SKM-1 (cell line): Measurements from ENCODE around the gene THSD4.

Experiments
- DNase-seq: peaks from one replicate; lab custom pipeline; 2025; ENCODE audit not compliant: unreplicated experiment; lab: John Stamatoyannopoulos, UW

THSD4 gene

GRCh38 chr15:71598741-71599140, 483.5 kb downstream of the THSD4 start:
- no peak for DNase-seq

- DNase-seq, result no peak
Measured at GRCh38 chr15:71599418-71600151, 484.3 kb downstream of the THSD4 start.

- DNase-seq, result no peak
Measured at GRCh38 chr15:71600237-71600636, 485.0 kb downstream of the THSD4 start.

GRCh38 chr15:71601038-71601834, 486.0 kb downstream of the THSD4 start:
- DNase-seq, result no peak

- no peak for DNase-seq
Measured at GRCh38 chr15:71603379-71603778, 488.1 kb downstream of the THSD4 start.

- no peak for DNase-seq
Measured at GRCh38 chr15:71607383-71607782, 492.1 kb downstream of the THSD4 start.

- no peak for DNase-seq
Measured at GRCh38 chr15:71610728-71611552, 495.7 kb downstream of the THSD4 start.

- DNase-seq, result no peak
Measured at GRCh38 chr15:71611553-71612396, 496.5 kb downstream of the THSD4 start.

GRCh38 chr15:71612397-71612722, 497.1 kb downstream of the THSD4 start:
- DNase-seq, result no peak

- no peak for DNase-seq
Measured at GRCh38 chr15:71612869-71613268, 497.6 kb downstream of the THSD4 start.

GRCh38 chr15:71623111-71623510, 507.8 kb downstream of the THSD4 start:
- no peak for DNase-seq

- DNase-seq, result no peak
Measured at GRCh38 chr15:71626596-71627088, 511.4 kb downstream of the THSD4 start.

GRCh38 chr15:71627188-71627587, 511.9 kb downstream of the THSD4 start:
- DNase-seq, result no peak

- DNase-seq, result no peak
Measured at GRCh38 chr15:71627604-71628003, 512.3 kb downstream of the THSD4 start.

- no peak for DNase-seq
Measured at GRCh38 chr15:71628988-71629770, 513.9 kb downstream of the THSD4 start.

- no peak for DNase-seq
Measured at GRCh38 chr15:71629781-71630474, 514.7 kb downstream of the THSD4 start.

GRCh38 chr15:71630475-71630809, 515.2 kb downstream of the THSD4 start:
- no peak for DNase-seq

GRCh38 chr15:71632576-71633195, 517.4 kb downstream of the THSD4 start:
- no peak for DNase-seq
